GM19468 (cell line): ENCODE measurements around the gene SIGLEC5.
"Not testable (repeated sequence)": the region's sequence is repeated elsewhere in the genome, so short reads cannot be mapped to it uniquely, and the experiment has no call there.

ENCODE experiments used
- ATAC-seq: cut with Tn5 transposase; IDR thresholded peaks from one replicate; pipeline ENCODE4 v1.9.1; 2021; ENCODE audit warnings: mild to moderate bottlenecking, moderate library complexity, moderate number of reproducible peaks; ENCODE audit not compliant: unreplicated experiment; ENCODE audit errors: extremely low read depth

The SIGLEC5 gene

GRCh38 chr19:51630315-51630714 lies at the start of gene SIGLEC5:
Gene SIGLEC5 (minus strand): TSS chr19:51630401. CDS start chr19:51630335, 66 bp downstream.
- not testable (repeated sequence) for ATAC-seq

GRCh38 chr19:51676566-51677083 lies 46.4 kb upstream of the SIGLEC5 start:
- no peak for ATAC-seq

GRCh38 chr19:51675911-51676565 lies 45.8 kb upstream of the SIGLEC5 start:
- not testable (repeated sequence) for ATAC-seq

GRCh38 chr19:51668216-51668615 lies 38.0 kb upstream of the SIGLEC5 start:
- ATAC-seq = no peak

DNA sequence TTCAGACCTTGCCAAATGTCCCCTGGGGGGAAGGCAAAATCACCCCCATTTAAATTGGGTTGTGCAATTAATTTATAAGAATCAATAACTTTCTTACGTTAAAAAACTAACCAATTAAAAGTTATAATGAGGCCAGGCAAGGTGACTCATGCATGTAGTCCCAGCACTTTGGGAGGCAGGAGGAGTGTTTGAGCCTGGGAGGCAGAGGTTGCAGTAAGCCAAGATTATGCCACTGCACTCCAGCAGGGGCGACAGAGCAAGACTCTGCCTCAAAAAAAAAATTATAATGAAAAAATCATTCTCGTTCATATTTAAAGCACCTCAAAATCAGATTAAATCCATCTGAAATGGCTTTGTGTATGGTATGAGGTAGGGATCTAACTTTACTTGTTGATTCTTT lies 34.8 kb upstream of the SIGLEC5 start:
- no peak for ATAC-seq

- no peak for ATAC-seq
Measured at GRCh38 chr19:51664131-51664530, 33.9 kb upstream of the SIGLEC5 start.

DNA sequence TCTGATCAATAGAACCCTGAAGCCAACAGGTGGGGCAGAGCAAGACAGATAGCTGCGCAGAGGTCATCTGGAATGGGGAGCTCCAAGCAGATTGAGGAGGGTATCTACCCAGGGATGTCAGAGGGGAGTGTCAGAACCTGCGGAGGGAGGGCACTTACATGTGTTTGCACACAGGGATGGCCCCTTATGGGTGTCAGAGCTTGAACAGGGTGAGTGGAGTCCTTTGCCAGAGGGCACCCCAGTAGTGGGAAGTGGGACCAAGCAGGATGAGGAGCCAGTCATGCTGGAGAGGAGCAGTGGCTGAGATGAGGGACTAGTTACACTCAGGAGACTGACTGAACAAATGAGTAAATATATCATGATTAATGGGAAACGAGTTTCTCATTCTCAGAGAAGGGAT lies 33.4 kb upstream of the SIGLEC5 start:
- ATAC-seq = no peak

DNA sequence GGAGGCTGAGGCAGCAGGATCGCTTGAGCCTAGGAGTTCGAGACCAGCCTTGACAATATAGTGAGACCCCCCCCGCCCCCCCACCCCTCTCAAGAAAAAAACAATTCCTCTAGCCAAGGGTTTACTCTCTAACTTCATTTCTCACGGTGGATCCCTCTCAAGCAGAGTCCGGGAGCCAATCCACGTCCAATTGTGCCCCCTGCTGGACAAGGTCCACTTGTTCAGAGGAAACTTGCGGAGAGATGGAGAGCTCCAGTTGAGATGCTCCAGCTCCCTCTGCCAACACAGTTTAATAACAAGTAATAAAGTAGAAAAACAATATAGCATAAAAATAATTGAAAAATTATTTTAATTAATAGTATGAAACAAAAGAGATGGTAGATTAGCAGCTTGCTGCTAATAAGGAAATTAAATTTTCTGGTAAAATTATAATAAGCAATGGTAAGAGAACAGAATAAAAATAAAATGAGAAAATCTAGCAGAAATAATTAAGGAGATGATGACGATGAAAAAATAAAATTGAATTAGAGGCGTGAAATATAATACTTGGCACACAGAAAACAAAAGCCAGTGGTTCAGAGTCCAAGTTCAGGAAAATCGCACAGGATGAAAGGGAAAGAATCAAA lies 30.9 kb upstream of the SIGLEC5 start:
- no peak for ATAC-seq

- ATAC-seq = no peak
Measured at GRCh38 chr19:51654783-51655182, 24.6 kb upstream of the SIGLEC5 start.

GRCh38 chr19:51653162-51653561 lies 23.0 kb upstream of the SIGLEC5 start:
- no peak for ATAC-seq

DNA sequence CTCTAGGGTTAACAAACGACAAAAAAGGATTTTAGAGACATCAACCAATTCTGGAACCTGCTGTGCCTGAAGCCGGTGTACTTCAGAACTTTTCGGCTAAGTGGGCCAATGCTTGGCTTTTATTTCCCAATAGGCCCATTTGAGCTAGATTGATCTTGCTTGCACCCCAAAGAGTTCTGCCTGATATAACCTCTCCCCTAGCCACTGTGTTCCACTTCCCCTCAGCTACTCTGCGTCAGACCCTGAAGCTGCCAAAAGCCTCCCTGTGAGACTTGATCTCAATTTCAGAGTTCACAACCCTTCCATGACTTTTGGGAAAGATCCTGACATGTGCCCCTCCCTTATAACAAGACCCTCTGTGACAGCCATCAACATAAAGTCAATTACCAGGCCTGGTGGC lies 22.1 kb upstream of the SIGLEC5 start:
- no peak for ATAC-seq

GRCh38 chr19:51651216-51651846 lies 21.1 kb upstream of the SIGLEC5 start:
- ATAC-seq = no peak

GRCh38 chr19:51647318-51647717 lies 17.1 kb upstream of the SIGLEC5 start:
- no peak for ATAC-seq

DNA sequence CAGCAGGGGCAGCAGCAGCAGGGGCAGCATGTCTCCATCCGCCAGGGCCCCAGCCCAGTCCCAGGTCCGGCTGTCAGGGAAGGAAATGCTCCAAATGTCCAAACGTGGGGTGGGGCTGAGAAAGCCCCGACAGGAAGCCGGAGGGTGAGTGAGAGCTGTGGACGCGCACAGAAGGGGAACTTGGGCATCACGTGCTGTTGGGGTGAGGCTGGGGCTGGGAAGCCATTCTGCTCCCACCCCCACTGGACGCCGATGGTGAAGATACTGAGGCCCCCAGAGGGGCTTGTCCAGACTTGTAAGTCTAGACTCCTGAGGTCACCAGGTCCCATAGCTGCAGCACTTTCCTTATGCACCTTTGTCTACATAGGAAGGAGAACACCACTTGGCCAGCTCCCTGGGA lies 16.5 kb upstream of the SIGLEC5 start, which contains the start of gene SIGLEC14:
Gene SIGLEC14, minus strand, starts transcription at position 96 of the 400 bp plus-strand sequence. Its CDS starts 66 bp downstream, at position 30.
- not testable (repeated sequence) for ATAC-seq

DNA sequence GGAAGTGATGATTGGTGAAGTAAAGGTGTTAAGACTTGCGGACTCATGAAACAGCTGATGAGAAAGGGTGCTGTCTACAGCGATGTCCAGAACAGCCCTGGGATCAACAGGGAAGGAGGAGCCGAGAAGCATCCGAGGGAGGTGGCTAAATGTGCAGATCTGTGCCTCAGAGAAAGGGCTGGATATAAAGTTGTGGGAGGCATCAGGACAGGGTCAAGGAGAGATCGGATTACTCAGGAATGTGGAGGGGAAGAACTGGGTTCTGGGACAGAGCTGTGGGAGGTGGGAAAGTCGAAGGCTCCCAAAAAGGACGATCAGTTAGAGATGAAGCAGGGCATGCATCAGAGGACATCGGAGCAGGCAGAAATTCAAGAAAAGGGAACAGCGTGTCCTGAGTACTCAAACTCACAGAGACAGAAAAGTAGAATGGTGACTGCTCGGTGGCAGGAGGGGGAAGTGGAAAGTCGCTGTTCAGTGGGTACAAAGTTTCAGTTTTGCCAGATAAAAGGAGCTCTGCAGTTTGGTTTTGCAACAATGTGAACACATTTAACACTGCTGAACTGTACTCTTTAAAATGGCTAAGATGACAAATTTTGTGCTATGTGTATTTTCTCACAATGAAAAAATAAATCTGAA lies 14.6 kb upstream of the SIGLEC5 start:
- ATAC-seq = no peak

GRCh38 chr19:51641648-51642047 lies 11.4 kb upstream of the SIGLEC5 start:
- no peak for ATAC-seq

GRCh38 chr19:51640386-51640785 lies 10.2 kb upstream of the SIGLEC5 start:
- ATAC-seq = no peak

DNA sequence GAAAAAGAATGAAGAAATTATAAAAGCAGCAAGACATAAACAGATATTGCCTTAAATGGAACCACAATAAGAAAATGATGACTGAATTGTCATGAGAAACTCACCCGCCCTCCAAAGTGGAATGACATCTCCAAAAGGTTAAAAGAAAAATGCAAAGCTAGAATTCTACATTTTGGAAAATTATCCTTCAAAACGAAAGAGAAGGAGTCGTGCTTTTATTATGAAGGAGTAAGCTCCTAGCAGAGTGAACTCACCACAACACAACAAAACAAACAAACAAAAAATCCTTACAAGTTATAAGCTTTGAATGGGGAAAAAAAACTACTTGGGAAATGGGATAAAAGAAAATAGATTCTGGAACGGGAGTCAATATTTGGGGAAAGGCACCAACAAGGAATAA lies 9.7 kb upstream of the SIGLEC5 start:
- no peak for ATAC-seq

DNA sequence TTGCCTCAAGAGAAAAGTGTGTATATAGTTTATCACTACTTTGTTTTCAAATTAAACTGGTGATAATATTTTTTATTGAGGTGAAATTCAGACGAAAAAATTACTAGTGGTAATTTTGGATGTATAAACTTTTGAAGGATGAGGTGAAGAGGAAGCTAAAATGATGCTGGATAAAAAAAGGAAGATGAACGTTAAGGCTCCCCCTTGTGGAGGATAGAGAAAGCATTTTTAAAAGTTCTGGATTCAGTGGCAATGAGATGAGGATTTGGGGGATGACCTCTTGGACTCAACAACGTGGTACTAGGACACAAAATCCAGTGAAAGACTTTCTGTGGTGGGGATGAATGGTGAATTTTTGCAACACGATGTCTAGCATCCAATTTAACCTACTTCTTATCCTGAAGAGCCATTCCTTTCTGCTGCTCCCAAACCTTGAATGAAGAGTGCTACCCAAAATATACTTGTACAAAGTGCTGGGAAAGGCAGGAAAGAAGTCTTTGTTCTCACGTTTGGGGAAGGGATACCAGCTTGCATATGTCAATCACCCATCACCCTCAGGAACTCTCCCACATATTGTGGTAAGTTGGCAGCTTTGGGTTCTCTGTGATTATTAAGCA lies 7.3 kb upstream of the SIGLEC5 start:
- no peak for ATAC-seq

DNA sequence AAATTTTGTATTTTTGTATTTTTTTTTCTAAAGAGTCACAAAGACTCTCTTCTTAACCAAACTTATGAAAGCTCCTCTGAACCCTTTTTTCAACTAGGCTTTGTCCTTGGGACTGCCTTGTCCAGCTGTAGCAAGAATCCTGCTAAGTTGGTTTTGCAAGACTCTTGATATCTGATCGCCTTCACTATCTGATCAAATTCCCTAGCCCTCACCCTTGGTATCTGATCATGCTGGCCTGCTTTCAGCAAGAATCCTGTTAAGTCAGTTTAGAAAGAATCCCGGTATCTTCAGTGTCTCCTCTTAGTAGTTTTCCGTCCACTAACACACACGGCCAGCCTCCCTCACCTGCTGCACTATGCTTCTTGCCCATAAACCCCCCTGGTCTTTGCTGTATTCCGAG lies 1.9 kb upstream of the SIGLEC5 start:
- ATAC-seq = no peak
